Activated T-cell treated with anti-CD3 and anti-CD28 coated beads for 24 hours (primary cell): Measurements from ENCODE around the gene TMCC3.

Experiments
- DNase-seq: peaks from one replicate; pipeline ENCODE4 v3.0.0-alpha.2; 2020; ENCODE audit warnings: low read depth

The TMCC3 gene

DNA sequence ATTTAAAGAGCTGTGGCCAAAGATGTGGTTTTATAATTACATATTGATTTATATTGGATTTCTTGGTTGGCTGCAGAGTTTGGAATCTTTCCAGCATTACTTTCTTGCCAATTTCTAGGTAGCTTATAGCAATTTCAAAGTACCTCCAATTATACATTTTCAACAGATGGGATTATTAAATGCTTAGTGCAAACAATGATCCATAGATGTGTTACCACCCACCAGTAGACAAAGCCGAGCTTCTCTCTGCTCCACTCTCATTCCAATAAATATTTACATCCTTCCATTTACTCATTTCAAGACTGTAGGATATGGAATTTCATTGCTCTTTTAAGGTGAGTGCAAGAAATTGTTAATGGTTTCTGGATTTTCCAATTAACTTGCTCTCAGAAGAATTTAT is 21.6 kb upstream of the TMCC3 start:
- DNase-seq: no peak

DNA sequence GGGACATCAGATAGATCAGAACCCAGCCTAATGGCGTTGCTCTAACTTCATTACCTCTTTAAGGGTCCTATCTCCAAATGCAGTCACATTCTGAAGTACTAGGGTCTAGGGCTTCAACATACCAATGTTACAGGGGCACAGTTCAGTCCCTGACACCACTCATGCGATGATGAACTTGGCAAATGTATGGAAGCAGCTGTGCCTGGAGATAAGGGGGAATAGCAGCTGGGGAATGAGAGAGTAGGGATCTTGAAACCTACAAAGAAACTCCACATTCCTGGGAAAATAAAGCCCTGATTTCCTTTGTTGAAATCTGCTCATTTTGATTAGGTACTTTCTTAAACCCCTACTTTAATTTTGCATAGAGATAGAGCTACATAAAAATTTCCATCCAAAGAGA is 20.5 kb upstream of the TMCC3 start:
- DNase-seq: no peak

DNA sequence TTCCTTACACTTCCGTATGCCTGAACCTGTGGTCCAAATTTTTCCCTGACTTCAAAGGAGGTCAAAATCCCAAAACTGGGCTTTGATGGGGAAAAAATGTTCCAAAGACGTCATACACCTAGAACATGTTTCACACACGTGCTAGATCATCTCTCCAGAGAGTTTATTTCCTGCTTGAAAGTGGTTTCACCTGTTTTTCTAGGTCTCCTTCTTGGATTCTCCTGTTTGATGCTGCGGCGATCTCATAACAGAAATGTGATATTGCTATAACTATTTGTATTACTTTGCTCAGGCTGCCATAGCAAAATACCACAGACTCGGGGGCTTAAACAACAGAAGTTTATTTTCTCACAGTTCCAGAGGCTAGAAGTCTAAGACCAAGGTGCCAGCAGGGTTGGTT is 19.7 kb upstream of the TMCC3 start:
- DNase-seq: no peak

DNA sequence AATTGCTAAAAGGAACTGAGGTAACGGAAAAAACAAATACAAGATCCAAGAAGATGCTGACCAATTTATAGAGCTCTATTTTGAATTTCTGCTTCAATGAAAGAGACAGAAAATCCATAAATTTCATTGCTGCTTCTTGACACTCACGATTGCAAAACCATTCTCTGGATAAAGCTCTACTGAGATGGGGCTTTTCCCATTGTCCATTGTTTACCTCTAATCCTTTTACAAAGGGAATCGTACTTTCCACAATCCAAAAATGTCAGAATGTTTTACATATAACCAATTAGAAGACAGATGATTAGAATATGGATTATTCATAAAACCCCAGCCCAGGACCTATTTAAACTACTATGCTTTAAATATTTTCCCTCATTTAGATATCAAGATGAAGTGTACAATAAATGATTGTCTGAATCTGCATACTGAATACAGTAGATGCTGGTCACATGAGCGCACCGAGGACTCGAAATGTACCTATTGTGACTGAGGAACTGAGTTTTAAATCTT is 16.7 kb upstream of the TMCC3 start:
- DNase-seq: no peak

DNA sequence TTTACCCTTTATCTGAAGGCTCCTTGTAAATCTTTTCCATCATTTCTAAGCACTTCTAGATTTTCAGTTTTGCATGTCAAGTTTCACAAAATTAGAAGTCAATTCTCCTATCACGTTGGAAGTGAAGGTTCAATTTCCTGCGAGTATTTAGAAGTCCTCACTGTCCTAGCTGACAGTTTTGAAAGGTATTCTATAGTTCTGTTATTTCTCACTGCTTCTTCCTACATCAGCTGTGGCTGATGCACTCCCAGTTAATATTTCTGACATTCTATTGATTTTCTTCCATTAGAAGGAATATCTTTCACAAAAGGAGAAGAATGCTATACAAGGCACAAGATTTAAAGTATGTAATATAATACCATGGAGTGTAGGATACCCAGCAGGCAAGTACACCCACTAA is 15.8 kb upstream of the TMCC3 start:
- no peak for DNase-seq

DNA sequence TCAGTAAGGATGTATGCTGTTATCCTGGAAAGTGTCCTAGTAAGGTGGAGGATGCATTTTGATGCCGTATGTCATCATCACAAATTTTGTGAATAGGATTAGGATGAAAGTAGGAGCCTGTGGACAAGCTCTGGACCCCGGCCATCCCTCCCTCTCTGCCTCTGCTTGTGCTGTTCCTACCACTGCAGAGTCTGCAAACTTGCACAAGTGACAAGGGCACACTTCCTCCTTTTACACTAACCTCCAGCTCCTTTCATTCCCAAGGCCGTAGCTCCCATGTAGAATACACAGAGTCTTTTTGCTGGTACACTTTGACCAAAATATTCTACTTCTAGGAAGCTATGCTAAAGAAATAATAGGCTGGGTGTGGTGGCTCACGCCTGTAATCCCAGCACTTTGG is 13.3 kb upstream of the TMCC3 start:
- DNase-seq: no peak

DNA sequence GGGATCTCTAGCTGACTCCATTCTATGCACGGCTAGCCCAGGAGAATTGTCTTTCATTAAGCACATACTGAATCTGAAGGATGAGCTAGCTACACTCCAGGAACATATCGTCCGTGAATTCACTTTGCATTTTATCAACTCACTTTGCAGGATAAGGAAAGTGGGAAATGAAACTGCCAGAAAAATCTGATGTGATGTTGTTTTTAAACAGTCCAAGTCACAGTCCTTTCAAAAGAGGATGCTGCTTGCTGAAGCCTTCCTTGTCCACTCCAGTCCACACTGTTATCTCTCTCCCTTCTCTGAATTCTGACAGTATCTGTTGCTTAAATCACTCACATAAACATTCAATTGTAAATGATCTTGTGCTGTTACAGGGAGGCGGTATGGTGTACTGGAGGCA is 12.7 kb upstream of the TMCC3 start:
- DNase-seq: no peak

DNA sequence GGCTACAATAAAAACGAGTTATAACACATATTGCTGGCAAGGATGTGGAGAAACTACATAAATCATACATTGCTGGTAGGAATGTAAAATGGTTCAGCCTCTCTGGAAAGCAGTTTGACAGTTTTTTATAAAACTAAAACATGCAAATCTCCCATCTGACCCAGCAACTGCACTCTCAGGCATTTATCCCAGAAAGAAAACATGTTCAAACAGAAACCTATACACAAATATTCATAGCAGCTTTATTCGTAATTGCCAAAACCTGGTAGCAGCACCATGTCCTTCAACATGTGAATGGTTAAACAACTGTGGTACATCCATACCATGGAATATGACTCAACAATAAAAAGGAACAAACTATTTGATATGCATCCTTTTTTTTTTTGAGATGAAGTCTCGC is 10.1 kb upstream of the TMCC3 start:
- DNase-seq: no peak

DNA sequence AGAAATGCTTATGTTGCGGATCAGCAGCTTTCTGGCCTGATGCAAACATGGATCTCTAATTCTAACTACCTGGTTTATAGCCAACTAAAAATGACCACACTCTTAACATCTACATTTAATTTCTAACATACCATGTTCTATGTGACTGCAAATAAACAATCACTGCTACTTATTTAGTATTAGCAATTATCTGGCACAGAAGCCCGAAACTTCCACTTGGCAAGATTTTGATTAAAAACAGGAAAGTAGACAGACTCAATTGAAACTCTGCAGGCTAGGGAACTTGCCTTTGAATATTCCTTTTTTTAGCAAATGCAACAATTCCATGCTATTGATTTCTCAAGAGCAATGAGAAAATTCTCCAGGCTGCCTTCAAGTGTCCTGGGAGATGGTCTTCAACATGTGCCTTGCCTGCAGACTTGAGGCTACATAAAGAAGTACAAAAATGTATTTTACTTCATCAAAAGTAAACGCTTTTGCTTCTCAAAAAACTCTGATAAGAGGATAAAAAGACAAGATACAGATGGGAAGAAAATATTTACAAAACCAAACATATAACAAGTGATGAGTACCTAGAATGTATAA is 9.1 kb upstream of the TMCC3 start:
- no peak for DNase-seq

DNA sequence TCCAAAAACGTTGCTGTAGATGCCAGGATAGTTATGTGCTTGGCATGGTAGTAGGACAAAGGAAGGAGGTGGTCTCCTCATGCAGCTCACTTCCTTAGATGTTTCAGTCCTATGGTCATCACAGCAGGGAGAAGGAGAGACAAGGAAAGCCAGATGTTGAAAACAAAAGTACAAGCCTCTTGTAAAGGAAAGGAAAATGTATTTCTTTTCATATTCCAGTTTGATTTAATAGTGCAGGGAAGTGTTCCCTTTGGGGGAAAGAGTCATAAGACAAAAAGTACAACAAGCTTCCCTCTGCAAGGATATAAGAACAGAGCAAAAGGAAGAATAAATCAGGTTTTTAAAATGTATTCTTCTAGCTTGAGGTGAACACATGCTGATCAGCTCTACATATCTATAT is 8.6 kb upstream of the TMCC3 start:
- no peak for DNase-seq

DNA sequence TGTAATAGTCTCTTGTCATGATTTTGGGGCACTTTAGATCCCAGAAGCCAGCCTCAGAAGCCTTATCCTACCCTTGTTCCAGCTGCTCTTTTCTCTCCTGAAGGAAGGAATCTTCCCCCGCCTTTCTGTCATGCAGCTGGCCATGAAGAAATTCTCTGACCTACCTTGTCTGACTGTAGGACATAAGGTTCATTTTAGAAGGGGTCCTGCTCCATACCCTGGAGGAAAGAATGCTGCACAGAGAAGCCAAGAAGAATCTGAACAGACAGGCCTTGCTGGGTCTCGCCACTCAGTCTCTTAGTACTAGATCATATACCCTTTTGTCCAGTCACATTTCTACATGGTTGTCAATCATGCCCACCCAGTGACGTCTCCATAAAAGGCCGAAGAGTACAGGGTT is 6.2 kb upstream of the TMCC3 start:
- no peak for DNase-seq

DNA sequence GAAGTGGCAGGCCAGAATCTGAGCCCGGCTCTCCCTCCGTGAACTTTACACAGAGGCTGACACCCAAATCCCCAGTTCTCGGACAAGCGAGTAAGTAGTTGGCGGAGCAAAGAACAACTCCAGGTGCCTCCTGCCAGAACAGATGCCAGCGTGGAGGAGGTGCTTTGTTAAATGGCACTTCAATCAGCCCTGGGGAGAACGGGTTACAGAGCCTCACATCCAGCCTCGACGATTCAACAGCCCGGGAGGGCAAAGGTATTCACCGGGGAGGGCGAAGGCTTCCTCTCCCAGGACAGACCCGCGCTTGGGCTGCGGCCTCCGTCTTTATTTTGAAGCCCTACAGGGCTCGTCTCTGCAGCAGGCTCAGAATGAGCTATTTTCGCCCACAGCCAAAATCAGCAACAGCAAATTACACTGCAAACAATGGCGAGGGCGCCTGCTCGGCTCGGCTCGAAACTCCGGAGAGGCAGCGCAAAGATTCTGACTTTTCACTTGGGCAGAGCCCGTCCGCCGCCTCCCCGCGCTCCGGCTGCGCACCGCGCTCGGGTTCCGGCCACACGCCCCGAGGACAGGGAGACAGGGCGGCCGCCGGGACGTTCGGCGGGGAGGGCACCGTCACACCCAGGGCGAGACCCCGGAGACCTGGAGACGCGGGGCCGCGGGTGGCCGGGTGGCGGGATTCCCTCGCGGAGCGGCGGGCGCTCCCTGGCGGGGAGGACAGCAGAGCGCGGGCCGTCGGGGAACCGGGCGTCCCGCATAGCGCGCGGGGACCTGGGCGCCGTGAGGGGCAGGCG is 811 bp downstream of the TMCC3 start:
- DNase-seq: no peak

DNA sequence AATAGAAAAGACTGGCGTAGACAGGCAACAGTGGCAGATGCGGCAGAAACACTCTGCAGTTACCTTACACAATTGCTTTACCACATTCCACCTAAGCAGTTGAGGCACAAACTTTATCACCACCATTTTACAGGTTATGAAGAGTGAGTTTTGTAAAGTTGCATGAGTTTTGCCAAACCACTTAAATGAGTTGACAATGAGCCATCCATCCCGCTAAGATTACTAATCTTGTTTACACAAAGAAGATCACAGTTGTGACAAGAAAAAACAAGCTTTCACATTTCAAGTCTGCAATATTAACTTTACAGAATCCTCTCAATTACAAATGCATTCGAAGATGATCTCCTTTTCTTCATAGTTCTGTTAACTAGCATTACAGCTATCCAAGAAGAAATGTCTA is 1.8 kb downstream of the TMCC3 start:
- no peak for DNase-seq

DNA sequence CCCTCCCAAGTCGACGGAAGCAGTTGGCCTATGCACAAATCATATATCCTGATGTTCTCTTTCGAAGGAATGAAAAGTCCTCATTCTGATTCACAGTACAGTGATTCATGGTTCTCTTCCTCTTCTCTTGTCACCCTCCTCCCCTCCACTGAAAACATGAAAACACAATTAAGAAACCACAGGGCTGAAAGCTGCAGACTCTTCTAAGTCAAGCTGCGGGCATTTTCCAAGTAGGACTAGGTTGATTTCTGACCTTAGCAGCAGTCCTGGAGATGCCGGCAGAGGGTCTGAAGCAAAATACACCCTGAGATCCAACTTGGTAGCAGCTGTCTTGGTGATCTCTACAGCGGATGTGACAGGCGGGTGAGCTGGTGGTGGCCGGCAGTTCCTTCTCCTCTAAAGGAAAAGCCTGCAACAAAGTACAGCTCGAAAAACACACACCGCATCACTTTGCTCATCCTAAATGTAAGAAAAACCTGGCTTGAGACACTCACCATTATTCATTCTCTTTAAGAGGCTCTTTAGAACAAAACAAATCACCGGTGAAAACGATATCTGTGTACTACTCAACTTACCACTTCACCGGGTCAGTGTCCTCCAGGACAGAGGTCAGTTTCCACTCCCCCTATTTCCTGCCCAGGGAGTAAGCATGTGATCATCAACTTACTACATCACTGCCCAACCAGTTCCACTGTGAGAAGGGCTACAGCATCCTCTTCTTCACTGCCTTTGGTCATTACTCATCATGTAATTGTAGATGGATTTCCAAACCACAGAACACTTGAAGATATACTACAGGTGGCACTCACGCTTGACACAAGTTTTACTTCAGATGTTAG is 6.0 kb downstream of the TMCC3 start:
- DNase-seq: no peak

DNA sequence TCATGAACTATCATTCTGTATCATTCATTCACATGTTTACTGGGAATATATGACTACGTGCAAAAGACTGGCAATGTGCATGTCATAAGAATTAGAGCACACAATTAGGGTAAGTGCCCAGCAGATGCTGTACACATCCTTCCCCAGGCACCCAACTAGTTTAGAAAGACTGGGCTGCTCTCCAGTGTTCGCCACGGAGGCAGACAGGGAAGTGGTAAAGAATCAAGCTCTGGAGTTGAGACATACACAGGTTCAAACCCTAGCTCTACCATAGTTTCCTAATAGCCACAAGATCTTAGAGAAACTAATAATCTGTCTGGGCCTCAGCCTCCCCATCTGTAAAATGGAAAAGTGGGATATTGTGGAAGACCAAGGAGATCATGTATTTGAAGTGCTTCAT is 6.8 kb downstream of the TMCC3 start:
- no peak for DNase-seq

DNA sequence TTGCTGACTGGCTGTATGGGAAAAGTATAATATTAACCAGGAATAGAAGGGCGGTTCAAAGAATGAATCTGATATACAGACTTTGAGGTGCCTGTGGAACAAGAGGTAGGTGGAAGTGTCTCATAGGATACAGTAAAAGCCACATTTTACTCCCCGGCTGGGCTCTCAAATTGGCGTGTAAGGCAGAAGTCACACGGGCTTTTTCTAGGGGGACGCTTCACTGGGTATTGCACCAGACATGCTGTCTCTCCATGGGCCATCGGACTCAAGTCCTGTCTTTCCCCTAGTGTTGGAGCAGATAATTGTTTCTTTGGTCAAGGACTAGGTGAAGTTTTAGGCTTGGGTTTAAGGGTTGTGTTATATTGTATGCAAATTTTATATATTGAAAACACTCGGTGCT is 9.1 kb downstream of the TMCC3 start:
- no peak for DNase-seq

DNA sequence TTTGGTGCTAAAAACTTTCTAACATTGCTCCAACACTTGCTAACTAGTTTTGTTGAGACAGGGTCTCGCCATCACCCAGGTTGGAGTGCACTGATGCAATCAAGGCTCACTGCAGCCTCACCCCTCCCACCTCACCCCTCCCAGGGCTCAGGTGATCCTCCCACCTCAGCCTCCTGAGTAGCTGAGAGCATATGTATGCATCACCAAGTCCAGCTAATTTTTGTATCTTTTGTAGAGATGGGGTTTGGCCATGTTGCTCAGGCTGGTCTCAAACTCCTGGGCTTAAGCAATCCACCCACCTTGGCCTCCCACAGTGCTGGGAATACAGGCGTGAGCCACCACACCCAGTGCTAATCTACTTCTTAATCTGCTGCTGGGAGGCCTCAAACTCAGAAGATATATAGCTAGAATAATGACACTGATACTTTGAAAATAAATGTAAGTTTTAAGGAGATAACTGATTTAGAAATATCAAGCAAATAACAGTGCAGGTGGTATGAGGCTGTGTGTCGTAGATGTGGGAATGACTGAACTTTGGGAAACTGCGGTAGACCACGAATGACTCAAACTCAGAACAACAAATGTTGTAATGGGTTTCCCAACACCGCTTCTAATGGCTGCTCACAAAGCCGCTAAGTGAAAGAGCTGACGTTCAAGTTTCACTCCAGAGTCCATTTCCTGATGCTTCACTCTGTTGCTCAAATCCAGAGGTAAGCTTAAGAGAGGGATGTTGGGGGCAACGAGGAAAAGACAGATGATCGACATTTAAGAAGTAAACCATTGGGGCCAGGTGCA is 10.0 kb downstream of the TMCC3 start:
- DNase-seq: peak; percentile 36

DNA sequence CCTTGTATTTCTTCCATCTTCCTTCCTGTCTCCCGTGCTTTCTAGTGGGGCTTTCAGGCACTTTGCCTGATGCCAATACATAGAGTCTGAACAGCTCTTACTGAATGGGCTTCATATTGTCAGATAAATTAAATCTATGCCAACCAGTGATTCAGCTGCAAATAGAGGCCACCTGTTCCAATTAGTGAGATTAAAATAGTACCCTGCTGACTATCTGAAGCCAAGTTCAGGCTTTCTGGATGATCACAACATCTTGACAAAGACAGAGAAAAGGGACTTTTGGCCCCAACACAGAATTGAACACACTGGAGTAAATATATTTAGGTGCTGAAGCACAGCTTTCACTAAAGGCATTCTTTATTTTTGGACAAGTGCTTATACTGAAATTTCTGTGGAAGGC is 11.8 kb downstream of the TMCC3 start:
- DNase-seq: no peak

DNA sequence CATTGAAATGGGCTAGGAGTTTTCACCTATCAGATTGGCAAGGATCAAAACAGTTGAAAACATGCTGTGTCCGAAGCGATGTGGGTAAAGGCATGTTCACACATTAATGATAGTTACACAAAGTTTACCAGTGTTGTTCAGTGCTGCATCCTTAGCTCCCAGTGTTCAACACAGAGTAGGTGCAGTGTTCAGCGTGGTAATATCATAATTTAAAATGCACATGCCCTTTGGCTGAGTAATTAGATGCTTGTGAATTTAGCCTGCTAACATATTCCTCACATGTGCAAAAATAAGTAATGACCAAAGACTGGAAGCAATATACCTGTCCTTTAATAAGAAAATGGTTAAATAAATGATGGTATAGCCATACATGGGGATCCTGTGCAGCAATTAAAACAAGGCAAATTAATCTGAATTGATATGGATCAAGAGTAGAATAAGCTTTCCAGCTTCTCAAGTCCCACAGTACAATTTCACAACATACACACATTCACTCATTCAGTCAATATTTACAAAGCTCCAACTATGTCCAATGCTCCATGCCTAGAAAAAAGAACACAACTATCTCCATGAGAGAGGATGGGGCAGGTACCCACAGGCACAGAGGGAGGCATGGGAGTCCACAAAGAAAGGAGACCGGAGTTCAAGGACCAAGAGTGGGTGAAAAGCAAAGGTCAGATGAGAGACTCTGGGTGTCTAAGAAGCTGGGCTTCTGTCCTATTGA is 12.8 kb downstream of the TMCC3 start:
- DNase-seq: no peak

DNA sequence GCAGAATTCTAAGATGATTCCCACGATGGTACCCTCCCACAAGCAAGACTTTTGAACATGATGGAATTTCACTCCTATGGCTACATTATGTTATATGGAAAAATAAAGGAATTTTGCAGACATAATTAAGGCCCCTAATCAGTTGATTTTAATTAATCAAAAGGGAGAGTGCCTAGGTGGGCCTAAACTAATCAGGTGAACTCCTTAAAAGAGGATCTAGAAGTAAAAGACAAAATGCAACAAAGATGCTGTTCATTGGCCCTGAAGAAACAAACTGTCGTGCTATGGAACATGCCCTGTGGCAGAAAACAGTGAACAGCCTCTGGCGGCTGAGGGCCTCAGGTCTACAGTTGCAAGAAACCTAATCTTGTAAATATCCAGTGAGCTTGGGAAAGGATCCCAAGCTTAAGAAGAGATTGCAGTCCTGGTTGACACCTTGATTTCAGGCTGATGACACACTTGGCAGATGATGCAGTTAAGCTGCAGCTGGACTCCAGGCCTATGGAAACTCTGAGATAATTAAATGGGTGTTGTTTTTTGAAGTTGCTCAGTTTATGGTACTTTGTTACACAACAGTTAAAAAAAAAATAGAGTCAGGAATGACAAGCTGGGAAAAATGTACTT is 13.8 kb downstream of the TMCC3 start:
- no peak for DNase-seq

DNA sequence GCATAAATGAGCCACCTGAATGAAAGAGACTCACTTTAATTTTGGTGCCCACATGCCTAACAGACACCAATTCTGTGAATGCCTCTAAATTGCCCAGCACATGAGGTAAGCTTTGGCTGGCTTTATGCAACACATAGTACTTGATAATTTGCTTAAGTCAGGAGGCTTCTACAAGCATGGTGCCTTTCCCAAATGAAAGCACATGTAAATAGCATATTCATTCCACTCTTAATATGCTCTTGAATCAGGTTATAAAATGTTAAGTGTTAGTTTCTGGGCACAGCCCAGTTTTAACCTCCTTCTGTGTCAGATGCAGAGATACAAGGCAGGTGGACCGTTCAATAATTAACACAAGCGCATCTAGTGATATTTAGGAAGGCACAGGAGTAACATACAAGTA is 15.6 kb downstream of the TMCC3 start:
- DNase-seq: no peak
